Vagina (tissue), 2 donors: ENCODE results near the gene TRNT1. TPM values are rescaled to one million over a fixed set of nuclear protein-coding genes. Genes with fewer than 3 reads are reported as not detected.

Source experiments
- DNase-seq, 2 donors: peaks; one replicate each; pipeline ENCODE4 v3.0.0-alpha.2; 2017; ENCODE audit errors: extremely low spot score in 2 of 2
- H3K27ac ChIP-seq: fragments of 200-600 bp; sonication (generic); one replicate; pipeline ENCODE4 v1.5.1; 2019
- H3K27me3 ChIP-seq: fragments of 200-600 bp; sonication (generic); one replicate; pipeline ENCODE4 v1.5.1; 2019
- H3K36me3 ChIP-seq, 2 donors: fragments of 200-600 bp; sonication (generic); one replicate each; pipeline ENCODE4 v1.5.1; 2017 to 2019
- H3K4me1 ChIP-seq: fragments of 200-600 bp; sonication (generic); one replicate; pipeline ENCODE4 v1.5.1; 2019
- H3K4me3 ChIP-seq, 2 donors: fragments of 200-600 bp; sonication (generic); 1 replicate in 1 of 2; 2 replicates in 1 of 2; pipeline ENCODE4 v1.5.1; 2016 to 2019
- H3K9me3 ChIP-seq: fragments of 200-600 bp; sonication (generic); one replicate; pipeline ENCODE4 v1.5.1; 2019
- CTCF ChIP-seq, 3 experiments: fragments of 450-650 bp in 2 of 3; fragments of 200-600 bp in 1 of 3; sonication (generic) in 1 of 3; IDR thresholded peaks; one replicate each; pipeline ENCODE4 v1.5.1; 2017 to 2019; ENCODE audit warnings: antibody characterized with exemption in 3 of 3, mild to moderate bottlenecking in 2 of 3, moderate library complexity in 2 of 3
- POLR2A ChIP-seq, 2 donors: fragments of 450-650 bp; IDR thresholded peaks; one replicate each; pipeline ENCODE4 v1.6.1; 2017; ENCODE audit warnings: antibody characterized with exemption in 2 of 2, mild to moderate bottlenecking in 2 of 2, moderate library complexity in 2 of 2
- POLR2AphosphoS5 ChIP-seq, 2 donors: sonication (generic); formaldehyde crosslinking; IDR thresholded peaks; one replicate each; pipeline ENCODE4 v1.9.0; 2017; ENCODE audit warnings: antibody characterized with exemption in 2 of 2, mild to moderate bottlenecking in 2 of 2, low read depth in 1 of 2; ENCODE audit not compliant: insufficient read depth in 1 of 2
- intact Hi-C: fragments of 100-400 bp; cut with DNase I; formaldehyde crosslinking; loops from one replicate; pipeline ENCODE4 v1.15.1; 2023
- total RNA-seq: library from RNA; depleted of rRNA; stranded (reverse); fragments of >200 nt; gene quantifications from one replicate; pipeline ENCODE4 v1.2.3, GENCODE V29; 2016

The TRNT1 gene
- total RNA-seq, 1 donor from 2014 or later = 12.8 TPM

GRCh38 chr3:3084890-3085289 is 41.9 kb upstream of the TRNT1 start:
- DNase-seq = no peak
- Histone ChIP-seq H3K27ac (no peak overlapping the region), H3K9me3 (no peaks in the 10 kb centered on the region), H3K4me1 (no peaks in the 10 kb centered on the region), H3K27me3 (no peaks in the 10 kb centered on the region), H3K4me3 (no peak overlapping the region), H3K36me3 (no peaks in the 10 kb centered on the region)
- TF ChIP-seq POLR2AphosphoS5 (IDR thresholded peaks at IDR 0.05; ENCODE audit: insufficient read depth in 1 of 2, low read depth in 1 of 2) = no peak
- no peak for TF ChIP-seq POLR2A (IDR thresholded peaks at IDR 0.05)
- no peak for TF ChIP-seq CTCF (IDR thresholded peaks at IDR 0.05)
- intact Hi-C loops = no loop called here

GRCh38 chr3:3085782-3086181 is 41.0 kb upstream of the TRNT1 start:
- no peaks in the 10 kb centered on the region for H3K36me3 ChIP-seq
- intact Hi-C loops = no loop called here
- H3K9me3 ChIP-seq = no peaks in the 10 kb centered on the region
- H3K27me3 ChIP-seq = no peaks in the 10 kb centered on the region
- no peaks in the 10 kb centered on the region for H3K4me1 ChIP-seq
- no peak overlapping the region for H3K4me3 ChIP-seq
- no peak for TF ChIP-seq CTCF (IDR thresholded peaks at IDR 0.05)
- no peak for TF ChIP-seq POLR2A (IDR thresholded peaks at IDR 0.05)
- TF ChIP-seq POLR2AphosphoS5 (IDR thresholded peaks at IDR 0.05; ENCODE audit: insufficient read depth in 1 of 2, low read depth in 1 of 2) = no peak
- DNase-seq = no peak
- no peak overlapping the region for H3K27ac ChIP-seq

- intact Hi-C loops = no loop called here
- Histone ChIP-seq H3K4me3 (no peak overlapping the region), H3K36me3 (no peaks in the 10 kb centered on the region), H3K4me1 (no peaks in the 10 kb centered on the region), H3K27me3 (no peaks in the 10 kb centered on the region), H3K27ac (no peak overlapping the region), H3K9me3 (no peaks in the 10 kb centered on the region)
- DNase-seq = no peak
- TF ChIP-seq POLR2A (IDR thresholded peaks at IDR 0.05) (no peak), CTCF (IDR thresholded peaks at IDR 0.05) (no peak), POLR2AphosphoS5 (IDR thresholded peaks at IDR 0.05; ENCODE audit: insufficient read depth in 1 of 2, low read depth in 1 of 2) (no peak)
Observed at GRCh38 chr3:3086239-3086638, 40.5 kb upstream of the TRNT1 start.

GRCh38 chr3:3087279-3087678 is 39.5 kb upstream of the TRNT1 start:
- Histone ChIP-seq H3K4me1 (no peaks in the 10 kb centered on the region), H3K27ac (no peak overlapping the region), H3K36me3 (no peaks in the 10 kb centered on the region), H3K9me3 (no peaks in the 10 kb centered on the region), H3K4me3 (no peak overlapping the region), H3K27me3 (no peaks in the 10 kb centered on the region)
- DNase-seq = no peak
- TF ChIP-seq CTCF (IDR thresholded peaks at IDR 0.05) = no peak
- TF ChIP-seq POLR2AphosphoS5 (IDR thresholded peaks at IDR 0.05; ENCODE audit: insufficient read depth in 1 of 2, low read depth in 1 of 2) = no peak
- no peak for TF ChIP-seq POLR2A (IDR thresholded peaks at IDR 0.05)
- intact Hi-C loops = no loop called here

- no peak for DNase-seq
- Histone ChIP-seq H3K27ac (no peak overlapping the region), H3K4me3 (no peak overlapping the region), H3K9me3 (no peaks in the 10 kb centered on the region), H3K4me1 (no peaks in the 10 kb centered on the region), H3K36me3 (no peaks in the 10 kb centered on the region), H3K27me3 (no peaks in the 10 kb centered on the region)
- intact Hi-C loops = no loop called here
- TF ChIP-seq CTCF (IDR thresholded peaks at IDR 0.05) (no peak), POLR2A (IDR thresholded peaks at IDR 0.05) (no peak), POLR2AphosphoS5 (IDR thresholded peaks at IDR 0.05; ENCODE audit: insufficient read depth in 1 of 2, low read depth in 1 of 2) (no peak)
Observed at GRCh38 chr3:3087716-3088465, 38.8 kb upstream of the TRNT1 start.
